ENCODE measurements around the gene BTBD18.
"Not testable (repeated sequence)": the region's sequence is repeated elsewhere in the genome, so short reads cannot be mapped to it uniquely, and the experiment has no call there.

BTBD18 gene

DNA sequence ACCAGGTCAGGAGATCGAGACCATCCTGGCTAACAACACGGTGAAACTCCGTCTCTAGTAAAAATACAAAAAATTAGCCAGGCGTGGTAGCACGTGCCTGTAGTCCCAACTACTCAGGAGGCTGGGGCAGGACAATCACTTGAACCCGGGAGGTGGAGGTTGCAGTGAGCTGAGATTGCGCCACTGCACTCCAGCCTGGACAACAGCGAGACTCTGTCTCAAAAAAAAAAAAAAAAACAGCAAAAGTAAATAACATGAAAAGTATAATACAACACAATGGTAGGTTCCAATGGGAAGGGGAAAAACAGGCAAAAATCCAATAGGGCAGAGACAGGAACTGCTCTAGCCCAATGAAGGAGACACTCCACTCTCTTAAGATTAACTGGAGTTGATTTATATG lies 46.2 kb downstream of the BTBD18 start:
- DNase-seq (ENCODE audit: low spot score in 2 of 2); ATAC-seq (replicated peaks; ENCODE audit: extremely low read depth, poor library complexity, severe bottlenecking); H3K4me3 Mint-ChIP-seq; H3K9me3 Mint-ChIP-seq; H3K27me3 Mint-ChIP-seq; H3K27ac Mint-ChIP-seq (ENCODE audit: low read depth): not testable (repeated sequence)
- Mint-ChIP-seq H3K36me3 (ENCODE audit: insufficient read depth) (peaks cover 34% of the 10 kb centered on the region), H3K4me1 (peaks cover 19% of the 10 kb centered on the region)

DNA sequence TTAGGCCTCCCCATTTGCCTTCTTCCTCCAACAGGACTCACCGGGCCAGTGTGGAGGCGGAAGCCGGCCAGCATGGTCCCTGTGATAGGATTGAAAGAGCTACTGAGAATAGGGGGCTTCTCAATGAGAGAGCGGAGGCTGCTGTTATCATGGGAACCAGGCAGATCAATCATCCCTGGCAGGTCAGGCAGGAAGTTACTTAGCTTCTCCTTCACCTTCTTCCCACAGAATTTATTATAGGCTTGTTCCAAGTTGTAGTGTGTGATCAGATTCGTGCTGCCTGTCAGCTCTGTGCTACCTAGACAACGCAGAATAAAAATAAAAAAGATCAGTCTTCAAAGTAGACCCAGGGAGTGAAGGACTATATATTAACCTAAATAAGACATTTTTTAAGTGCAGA lies 46.7 kb downstream of the BTBD18 start:
- Mint-ChIP-seq H3K9me3 (no peaks in the 10 kb centered on the region), H3K27me3 (no peaks in the 10 kb centered on the region), H3K4me3 (no peak overlapping the region), H3K27ac (ENCODE audit: low read depth) (no peak overlapping the region), H3K4me1 (peaks cover 14% of the 10 kb centered on the region), H3K36me3 (ENCODE audit: insufficient read depth) (peaks cover 39% of the 10 kb centered on the region)
- ATAC-seq (replicated peaks; ENCODE audit: extremely low read depth, poor library complexity, severe bottlenecking) (no peak), DNase-seq (ENCODE audit: low spot score in 2 of 2) (no peak)

DNA sequence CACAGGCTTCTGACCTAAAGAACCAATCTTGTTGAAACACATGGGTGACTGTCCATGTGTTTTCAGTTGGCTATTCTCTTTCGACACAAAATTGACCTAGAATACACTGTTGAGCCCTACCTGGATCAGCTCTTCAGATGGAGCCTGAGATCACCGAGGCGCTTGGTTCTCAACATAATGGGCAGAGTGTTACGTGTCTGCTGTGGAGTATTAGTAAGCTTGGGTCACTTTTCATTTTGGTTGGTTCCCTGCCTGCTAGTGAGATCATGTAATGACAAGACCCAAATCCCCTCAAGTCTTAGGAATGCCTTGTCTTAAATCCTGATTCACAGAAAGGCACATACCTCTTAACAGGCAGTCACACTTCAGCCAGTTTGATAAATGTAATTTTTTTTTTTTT lies 48.3 kb downstream of the BTBD18 start:
- no peak overlapping the region for H3K4me3 Mint-ChIP-seq
- peaks cover 51% of the 10 kb centered on the region for H3K36me3 Mint-ChIP-seq (ENCODE audit: insufficient read depth)
- DNase-seq (ENCODE audit: low spot score in 2 of 2), result no peak
- peak overlapping the region; percentile 29 for H3K27ac Mint-ChIP-seq (ENCODE audit: low read depth)
- H3K9me3 Mint-ChIP-seq, result no peaks in the 10 kb centered on the region
- H3K27me3 Mint-ChIP-seq, result no peaks in the 10 kb centered on the region
- no peak for ATAC-seq (replicated peaks; ENCODE audit: extremely low read depth, poor library complexity, severe bottlenecking)
- H3K4me1 Mint-ChIP-seq, result peaks cover 9% of the 10 kb centered on the region

DNA sequence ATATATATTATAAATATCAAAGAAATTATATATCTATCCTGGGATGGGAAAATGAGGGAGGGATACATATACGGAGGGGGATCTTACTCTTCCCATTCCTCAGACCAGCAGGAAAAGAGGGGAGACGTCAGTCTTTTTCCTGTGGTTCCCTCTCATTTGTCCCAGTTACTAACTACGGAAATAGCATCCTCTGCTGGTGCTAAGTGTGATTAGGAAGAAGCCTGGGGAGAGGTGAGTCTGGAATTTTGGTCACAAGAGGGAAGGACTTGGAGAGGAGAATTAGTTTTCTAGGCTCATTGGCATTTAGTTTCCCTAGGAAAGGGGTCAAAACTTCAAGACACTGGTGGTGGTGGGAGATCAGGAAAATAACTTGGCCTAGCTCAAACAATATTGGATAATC lies 51.2 kb downstream of the BTBD18 start:
- Mint-ChIP-seq H3K36me3 (ENCODE audit: insufficient read depth) (peaks cover 68% of the 10 kb centered on the region), H3K27ac (ENCODE audit: low read depth) (no peak overlapping the region), H3K4me1 (no peaks in the 10 kb centered on the region), H3K27me3 (no peaks in the 10 kb centered on the region), H3K4me3 (no peak overlapping the region), H3K9me3 (no peaks in the 10 kb centered on the region)
- DNase-seq (ENCODE audit: low spot score in 2 of 2) (no peak), ATAC-seq (replicated peaks; ENCODE audit: extremely low read depth, poor library complexity, severe bottlenecking) (no peak)

DNA sequence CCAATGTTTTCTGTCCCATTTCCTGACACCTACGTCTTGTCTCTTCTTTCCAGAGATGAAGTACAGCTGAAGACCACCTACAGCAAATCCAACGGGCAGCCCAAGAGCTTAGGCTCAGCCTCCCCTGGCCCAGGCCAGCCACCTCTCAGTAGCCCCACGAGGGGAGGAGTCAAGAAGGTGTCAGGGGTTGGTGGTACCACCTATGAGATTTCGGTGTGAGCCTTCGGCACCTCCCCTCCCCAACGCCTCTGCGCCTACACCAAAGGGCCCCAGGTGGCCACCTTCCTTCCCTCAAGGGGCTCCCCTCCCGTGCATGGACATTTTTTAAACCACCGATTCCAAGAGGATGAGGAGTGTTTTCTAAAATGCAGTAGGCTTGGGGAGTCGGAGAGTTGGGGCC lies 51.8 kb downstream of the BTBD18 start:
- ATAC-seq (replicated peaks; ENCODE audit: extremely low read depth, poor library complexity, severe bottlenecking) (no peak), DNase-seq (ENCODE audit: low spot score in 2 of 2) (no peak)
- peaks cover 70% of the 10 kb centered on the region for H3K36me3 Mint-ChIP-seq (ENCODE audit: insufficient read depth)
- no peaks in the 10 kb centered on the region for H3K27me3 Mint-ChIP-seq
- no peak overlapping the region for H3K4me3 Mint-ChIP-seq
- no peaks in the 10 kb centered on the region for H3K4me1 Mint-ChIP-seq
- no peaks in the 10 kb centered on the region for H3K9me3 Mint-ChIP-seq
- no peak overlapping the region for H3K27ac Mint-ChIP-seq (ENCODE audit: low read depth)

DNA sequence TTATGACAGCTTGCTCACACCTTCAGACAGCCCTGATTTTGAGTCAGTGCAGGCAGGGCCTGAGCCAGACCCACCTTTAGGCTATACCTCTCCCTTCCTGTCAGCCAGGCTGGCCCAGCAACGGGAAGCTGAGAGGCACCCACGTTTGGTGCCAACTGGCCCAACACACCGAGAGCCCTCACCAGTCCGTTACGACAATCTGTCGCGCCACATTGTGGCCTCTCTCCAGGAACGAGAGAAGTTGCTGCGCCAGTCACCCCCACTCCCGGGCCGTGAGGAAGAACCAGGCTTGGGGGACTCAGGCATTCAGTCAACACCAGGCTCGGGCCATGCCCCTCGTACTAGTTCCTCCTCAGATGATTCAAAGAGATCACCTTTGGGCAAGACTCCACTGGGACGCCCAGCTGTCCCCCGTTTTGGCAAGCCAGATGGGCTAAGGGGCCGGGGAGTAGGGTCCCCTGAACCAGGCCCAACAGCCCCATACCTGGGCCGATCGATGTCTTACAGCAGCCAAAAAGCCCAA lies 52.7 kb downstream of the BTBD18 start:
- no peak overlapping the region for H3K27ac Mint-ChIP-seq (ENCODE audit: low read depth)
- ATAC-seq (replicated peaks; ENCODE audit: extremely low read depth, poor library complexity, severe bottlenecking) (no peak), DNase-seq (ENCODE audit: low spot score in 2 of 2) (no peak)
- H3K27me3 Mint-ChIP-seq, result no peaks in the 10 kb centered on the region
- H3K4me3 Mint-ChIP-seq, result no peak overlapping the region
- no peaks in the 10 kb centered on the region for H3K9me3 Mint-ChIP-seq
- H3K4me1 Mint-ChIP-seq, result no peaks in the 10 kb centered on the region
- peaks cover 73% of the 10 kb centered on the region for H3K36me3 Mint-ChIP-seq (ENCODE audit: insufficient read depth)
